Naive B cell (primary cell): ENCODE results near the gene LMTK2. TPM values are rescaled to one million over a fixed set of nuclear protein-coding genes. Genes with fewer than 3 reads are reported as not detected.

Experiments used
- ATAC-seq, 2 donors: fragments of 150-1000 bp; cut with Tn5 transposase; 2 replicates each; pipeline ENCODE4 v1.10.0; 2021; ENCODE audit warnings: low read depth in 2 of 2, mild to moderate bottlenecking in 2 of 2, moderate library complexity in 2 of 2
- DNase-seq: peaks from one replicate; pipeline ENCODE4 v3.0.0; 2022
- H3K27ac Mint-ChIP-seq, 6 donors: one replicate each; pipeline ENCODE4 v1.8.0; 2020 to 2022; ENCODE audit warnings: mild to moderate bottlenecking in 6 of 6, mixed read lengths in 6 of 6, moderate library complexity in 5 of 6, inconsistent platforms in 2 of 6
- H3K27me3 Mint-ChIP-seq, 3 donors: one replicate each; pipeline ENCODE4 v1.8.0; 2021 to 2022; ENCODE audit warnings: mixed read lengths in 3 of 3, mild to moderate bottlenecking in 1 of 3
- H3K36me3 Mint-ChIP-seq, 2 donors: one replicate each; pipeline ENCODE4 v1.8.0; 2020 to 2022; ENCODE audit warnings: mixed read lengths in 2 of 2, inconsistent platforms in 1 of 2, mild to moderate bottlenecking in 1 of 2
- H3K4me1 Mint-ChIP-seq, 3 donors: one replicate each; pipeline ENCODE4 v1.8.0; 2020 to 2022; ENCODE audit warnings: mixed read lengths in 3 of 3, inconsistent platforms in 1 of 3, mild to moderate bottlenecking in 1 of 3, moderate library complexity in 1 of 3
- H3K4me3 Mint-ChIP-seq, 8 donors: one replicate each; pipeline ENCODE4 v1.8.0; 2020 to 2022; ENCODE audit warnings: mild to moderate bottlenecking in 8 of 8, mixed read lengths in 8 of 8, moderate library complexity in 8 of 8, inconsistent platforms in 2 of 8
- H3K9me3 Mint-ChIP-seq, 7 donors: one replicate each; pipeline ENCODE4 v1.8.0; 2020 to 2022; ENCODE audit warnings: mixed read lengths in 7 of 7, mild to moderate bottlenecking in 5 of 7, inconsistent platforms in 2 of 7, moderate library complexity in 1 of 7
- polyA plus RNA-seq, 6 donors: library from polyadenylated mRNA; unstranded; fragments of 300-500 nt; fragmentation: Illumina TruSeq; gene quantifications; one replicate each; pipeline ENCODE4 v1.2.3, GENCODE V29; 2021; ENCODE audit warnings: low read depth in 6 of 6

The LMTK2 gene
- polyA plus RNA-seq, 6 donors from 2014 or later = 1.4 to 3.5 (median 2.0) TPM

- Mint-ChIP-seq H3K9me3 (no peaks in the 10 kb centered on the region), H3K27me3 (peaks cover 0 to 26% (median 10%) of the 10 kb centered on the region in 3 donors), H3K36me3 (peaks cover 6 to 8% of the 10 kb centered on the region in 2 donors), H3K4me1 (peaks cover 9 to 27% (median 12%) of the 10 kb centered on the region in 3 donors), H3K27ac (peak overlapping the region in 2 of 6 donors; percentile 34 to 42), H3K4me3 (peak overlapping the region; percentile 49 to 81 (median 64))
- DNase-seq (no peak), ATAC-seq (no peak)
Measured at GRCh38 chr7:98209166-98209920, 102.7 kb downstream of the LMTK2 start.

GRCh38 chr7:98210513-98211220, 104.0 kb downstream of the LMTK2 start:
- ATAC-seq (no peak), DNase-seq (no peak)
- Mint-ChIP-seq H3K4me1 (peaks cover 4 to 23% (median 9%) of the 10 kb centered on the region in 3 donors), H3K27ac (peak overlapping the region in 1 of 6 donors; percentile 42), H3K36me3 (peaks cover 0 to 5% of the 10 kb centered on the region in 2 donors), H3K27me3 (peaks cover 0 to 16% (median 10%) of the 10 kb centered on the region in 3 donors), H3K4me3 (peak overlapping the region in 4 of 8 donors; percentile 47 to 81 (median 58)), H3K9me3 (no peaks in the 10 kb centered on the region)

DNA sequence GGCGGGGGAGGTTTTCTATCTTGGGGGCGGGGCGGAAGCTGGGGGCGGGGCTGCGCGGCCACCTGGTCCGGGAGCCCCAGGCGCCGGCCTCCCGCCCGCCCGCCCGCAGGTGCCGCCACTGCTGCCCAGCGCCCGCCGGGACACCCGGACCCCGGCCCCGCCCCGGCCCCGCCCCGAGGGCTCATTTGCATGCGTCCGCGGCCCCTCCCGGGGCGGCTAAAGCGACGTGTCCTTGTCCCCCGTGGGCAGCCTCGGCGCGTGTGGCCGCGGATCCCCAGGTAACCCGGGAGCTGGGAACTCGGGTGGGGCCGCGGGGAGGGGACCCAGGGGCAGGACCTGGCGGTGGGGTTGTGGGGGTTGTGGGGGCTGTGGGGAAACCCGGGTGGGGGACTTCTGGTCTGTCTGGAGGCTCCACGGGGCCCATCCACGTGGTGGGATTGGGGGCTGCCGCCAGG, 104.6 kb downstream of the LMTK2 start, which contains the start of gene BHLHA15:
TSS of gene BHLHA15 (plus strand) at position 219 of the 455 bp plus-strand sequence. CDS start 871 bp downstream, outside the sequence.
- H3K4me3 Mint-ChIP-seq = peak within 1 kb of the TSS; percentile 30 to 92 (median 64)
- peaks cover 0 to 16% (median 5%) of the 10 kb centered on the region in 3 donors for H3K27me3 Mint-ChIP-seq
- peaks cover 4 to 20% (median 9%) of the 10 kb centered on the region in 3 donors for H3K4me1 Mint-ChIP-seq
- ATAC-seq = peak; percentile 27 to 41
- no peak for DNase-seq
- H3K9me3 Mint-ChIP-seq = no peaks in the 10 kb centered on the region
- no peaks in the 10 kb centered on the region for H3K36me3 Mint-ChIP-seq
- peak within 1 kb of the TSS in 1 of 6 donors; percentile 42 for H3K27ac Mint-ChIP-seq

GRCh38 chr7:98211676-98212531, 105.2 kb downstream of the LMTK2 start:
- H3K27me3 Mint-ChIP-seq = peaks cover 0 to 13% (median 5%) of the 10 kb centered on the region in 3 donors

DNA sequence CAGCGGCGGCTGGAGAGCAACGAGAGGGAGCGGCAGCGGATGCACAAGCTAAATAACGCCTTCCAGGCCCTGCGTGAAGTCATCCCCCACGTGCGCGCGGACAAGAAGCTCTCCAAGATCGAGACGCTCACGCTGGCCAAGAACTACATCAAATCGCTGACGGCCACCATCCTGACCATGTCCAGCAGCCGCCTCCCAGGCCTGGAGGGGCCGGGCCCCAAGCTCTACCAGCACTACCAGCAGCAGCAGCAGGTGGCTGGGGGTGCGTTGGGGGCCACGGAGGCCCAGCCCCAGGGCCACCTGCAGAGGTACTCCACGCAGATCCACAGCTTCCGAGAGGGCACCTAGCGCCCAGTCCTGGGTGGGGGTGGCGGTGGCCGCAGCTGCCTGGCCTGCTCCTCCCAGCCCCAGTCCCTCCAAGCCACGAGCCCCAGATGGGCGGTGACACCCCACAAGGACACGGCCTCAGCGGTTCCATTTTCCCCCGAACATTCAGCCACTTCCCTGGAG, 105.9 kb downstream of the LMTK2 start:
- Mint-ChIP-seq H3K27me3 (peaks cover 0 to 11% (median 5%) of the 10 kb centered on the region in 3 donors), H3K4me3 (peak overlapping the region in 4 of 8 donors; percentile 38 to 73 (median 50)), H3K4me1 (peaks cover 4 to 20% (median 9%) of the 10 kb centered on the region in 3 donors), H3K27ac (no peak overlapping the region), H3K36me3 (no peaks in the 10 kb centered on the region), H3K9me3 (no peaks in the 10 kb centered on the region)
- no peak for ATAC-seq
- DNase-seq = no peak

More at GRCh38 chr7:98211676-98212531, 105.2 kb downstream of the LMTK2 start:
- no peaks in the 10 kb centered on the region for H3K9me3 Mint-ChIP-seq
- peak overlapping the region in 7 of 8 donors; percentile 30 to 92 (median 64) for H3K4me3 Mint-ChIP-seq
- DNase-seq = no peak
- ATAC-seq = no peak
- peaks cover 4 to 20% (median 9%) of the 10 kb centered on the region in 3 donors for H3K4me1 Mint-ChIP-seq
- H3K27ac Mint-ChIP-seq = no peak overlapping the region
- H3K36me3 Mint-ChIP-seq = no peaks in the 10 kb centered on the region

- peak overlapping the region in 2 of 8 donors; percentile 16 to 44 for H3K4me3 Mint-ChIP-seq
- DNase-seq (no peak), ATAC-seq (no peak)
- H3K27ac Mint-ChIP-seq = no peak overlapping the region
- peaks cover 0 to 11% (median 9%) of the 10 kb centered on the region in 3 donors for H3K27me3 Mint-ChIP-seq
- H3K36me3 Mint-ChIP-seq = no peaks in the 10 kb centered on the region
- peaks cover 8 to 26% (median 14%) of the 10 kb centered on the region in 3 donors for H3K4me1 Mint-ChIP-seq
- no peaks in the 10 kb centered on the region for H3K9me3 Mint-ChIP-seq
Measured at GRCh38 chr7:98213296-98213887, 106.7 kb downstream of the LMTK2 start.

- Mint-ChIP-seq H3K4me1 (peaks cover 15 to 33% (median 21%) of the 10 kb centered on the region in 3 donors), H3K27ac (peak overlapping the region in 1 of 6 donors; percentile 44), H3K27me3 (peaks cover 0 to 11% (median 9%) of the 10 kb centered on the region in 3 donors), H3K36me3 (no peaks in the 10 kb centered on the region), H3K9me3 (no peaks in the 10 kb centered on the region), H3K4me3 (no peak overlapping the region)
- no peak for ATAC-seq
- DNase-seq = no peak
Measured at GRCh38 chr7:98213888-98214810, 107.5 kb downstream of the LMTK2 start.

DNA sequence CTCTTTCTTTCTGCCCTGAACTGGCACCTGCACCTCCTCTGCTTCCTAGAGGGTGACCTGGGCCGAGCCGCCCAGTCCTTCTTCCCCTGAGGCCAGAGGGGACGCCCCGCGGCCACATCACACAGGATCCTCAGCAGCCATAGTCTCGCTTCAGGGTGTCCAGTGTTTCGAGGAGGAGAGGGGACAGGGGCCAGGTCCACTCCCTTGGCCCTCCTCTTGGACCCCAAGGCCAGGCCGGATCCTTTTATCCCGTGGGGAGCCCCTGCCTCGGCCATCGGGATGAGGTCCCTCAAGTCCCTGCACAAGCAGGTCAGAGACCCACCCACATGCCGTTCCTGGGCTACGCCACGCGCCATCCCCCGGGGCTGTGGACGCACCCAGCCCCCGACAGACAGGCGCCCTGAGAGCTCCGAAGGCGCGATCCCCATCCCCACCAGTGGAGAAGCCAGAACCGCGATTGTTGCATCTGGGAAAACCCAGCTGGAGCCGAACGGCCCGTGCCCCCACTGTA, 108.2 kb downstream of the LMTK2 start:
- no peaks in the 10 kb centered on the region for H3K9me3 Mint-ChIP-seq
- ATAC-seq (no peak), DNase-seq (no peak)
- peaks cover 0 to 11% (median 4%) of the 10 kb centered on the region in 3 donors for H3K27me3 Mint-ChIP-seq
- no peak overlapping the region for H3K27ac Mint-ChIP-seq
- H3K4me1 Mint-ChIP-seq = peaks cover 23 to 35% (median 25%) of the 10 kb centered on the region in 3 donors
- no peaks in the 10 kb centered on the region for H3K36me3 Mint-ChIP-seq
- peak overlapping the region in 1 of 8 donors; percentile 21 for H3K4me3 Mint-ChIP-seq

DNA sequence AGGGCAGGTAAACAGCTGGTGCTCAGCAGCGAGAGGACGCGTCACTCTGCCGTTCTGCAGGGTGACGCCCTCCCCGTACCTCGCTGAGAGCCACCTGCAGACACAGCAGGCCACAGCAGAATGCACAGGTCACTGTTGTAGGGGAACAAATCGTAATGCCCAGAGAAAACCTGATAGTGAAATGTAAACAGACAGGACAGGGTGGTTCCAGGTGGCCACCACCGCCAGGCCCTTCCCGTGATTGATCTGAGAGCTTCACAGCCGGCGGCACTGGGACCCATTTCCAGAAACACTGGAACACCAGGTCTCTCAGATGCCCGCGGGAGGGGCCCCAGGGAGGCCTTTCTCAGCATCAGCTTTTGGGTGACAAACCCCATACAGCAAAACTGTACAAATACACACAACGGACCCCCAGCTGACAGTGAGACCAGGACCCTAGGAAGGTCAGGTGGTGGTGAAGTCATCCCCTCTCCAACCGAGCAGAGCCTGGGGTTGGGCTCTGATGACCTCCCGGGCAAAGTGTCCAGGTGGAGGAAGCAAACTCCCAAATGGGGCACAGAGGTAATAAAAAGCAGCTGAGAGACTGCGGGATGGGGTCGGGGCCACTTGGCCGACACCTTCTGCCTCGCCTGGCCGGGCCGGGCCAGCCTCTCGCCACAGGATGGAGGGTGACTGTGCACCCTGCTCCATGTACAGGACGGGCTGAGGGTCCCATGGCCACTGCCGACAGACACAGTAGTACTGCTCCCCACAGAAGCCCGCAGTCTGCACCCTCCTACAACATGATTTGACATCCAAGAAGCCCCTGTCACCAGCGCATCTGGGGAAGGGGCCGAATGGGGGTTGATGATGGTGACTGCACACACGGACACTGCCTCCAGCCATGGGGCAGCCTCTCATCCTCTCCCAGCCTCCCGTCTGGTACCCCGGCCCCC, 109.2 kb downstream of the LMTK2 start:
- H3K27ac Mint-ChIP-seq = no peak overlapping the region
- ATAC-seq = no peak
- H3K4me1 Mint-ChIP-seq = peaks cover 23 to 34% (median 28%) of the 10 kb centered on the region in 3 donors
- no peak for DNase-seq
- no peaks in the 10 kb centered on the region for H3K36me3 Mint-ChIP-seq
- H3K9me3 Mint-ChIP-seq = no peaks in the 10 kb centered on the region
- peak overlapping the region in 1 of 8 donors; percentile 51 for H3K4me3 Mint-ChIP-seq
- peaks cover 0 to 11% (median 4%) of the 10 kb centered on the region in 3 donors for H3K27me3 Mint-ChIP-seq

GRCh38 chr7:98216941-98217622, 110.4 kb downstream of the LMTK2 start:
- Mint-ChIP-seq H3K27ac (no peak overlapping the region), H3K36me3 (no peaks in the 10 kb centered on the region)

More at GRCh38 chr7:98216941-98217622, 110.4 kb downstream of the LMTK2 start:
- ATAC-seq = no peak
- Mint-ChIP-seq H3K4me3 (no peak overlapping the region), H3K9me3 (no peaks in the 10 kb centered on the region), H3K27me3 (peaks cover 0 to 5% (median 4%) of the 10 kb centered on the region in 3 donors), H3K4me1 (peaks cover 19 to 29% (median 23%) of the 10 kb centered on the region in 3 donors)
- DNase-seq = no peak
